Activated naive CD4-positive, alpha-beta T cell (primary cell): ENCODE data around the gene CACNB2.
"Not testable (repeated sequence)": the region's sequence is repeated elsewhere in the genome, so short reads cannot be mapped to it uniquely, and the experiment has no call there.

Experiments used
- DNase-seq, 4 experiments: peaks; one replicate each; lab custom pipeline; 2025; lab: John Stamatoyannopoulos, UW

The CACNB2 gene

GRCh38 chr10:18201877-18202276 lies 61.7 kb downstream of the CACNB2 start:
- no peak for DNase-seq

- no peak for DNase-seq
These were observed 62.6 kb downstream of the CACNB2 start for GRCh38 chr10:18202680-18203460.

GRCh38 chr10:18203471-18203870 lies 63.2 kb downstream of the CACNB2 start:
- DNase-seq, result no peak

GRCh38 chr10:18204039-18204835 lies 64.0 kb downstream of the CACNB2 start:
- DNase-seq, result no peak

GRCh38 chr10:18205098-18205834 lies 65.0 kb downstream of the CACNB2 start:
- no peak for DNase-seq

GRCh38 chr10:18208186-18208585 lies 68.0 kb downstream of the CACNB2 start:
- not testable (repeated sequence) for DNase-seq

GRCh38 chr10:18209241-18209640 lies 69.0 kb downstream of the CACNB2 start:
- no peak for DNase-seq

- no peak for DNase-seq
These were observed 70.5 kb downstream of the CACNB2 start for GRCh38 chr10:18210711-18211110.

- DNase-seq, result no peak
These were observed 71.6 kb downstream of the CACNB2 start for GRCh38 chr10:18211862-18212261.

- no peak for DNase-seq
These were observed 73.0 kb downstream of the CACNB2 start for GRCh38 chr10:18213271-18213670.

GRCh38 chr10:18214691-18215563 lies 74.7 kb downstream of the CACNB2 start:
- DNase-seq, result no peak

GRCh38 chr10:18216482-18216881 lies 76.3 kb downstream of the CACNB2 start:
- DNase-seq, result no peak

GRCh38 chr10:18217577-18217976 lies 77.4 kb downstream of the CACNB2 start:
- DNase-seq, result no peak

- DNase-seq, result no peak
These were observed 78.9 kb downstream of the CACNB2 start for GRCh38 chr10:18219146-18219545.

- DNase-seq, result no peak
These were observed 80.9 kb downstream of the CACNB2 start for GRCh38 chr10:18221123-18221522.

- no peak for DNase-seq
These were observed 81.7 kb downstream of the CACNB2 start for GRCh38 chr10:18221882-18222281.

GRCh38 chr10:18222866-18223265 lies 82.6 kb downstream of the CACNB2 start:
- no peak for DNase-seq

- DNase-seq, result no peak
These were observed 83.7 kb downstream of the CACNB2 start for GRCh38 chr10:18223898-18224297.

- no peak for DNase-seq
These were observed 84.6 kb downstream of the CACNB2 start for GRCh38 chr10:18224626-18225445.

- no peak for DNase-seq
These were observed 86.1 kb downstream of the CACNB2 start for GRCh38 chr10:18226336-18226735.

- DNase-seq, result no peak
These were observed 89.6 kb downstream of the CACNB2 start for GRCh38 chr10:18229826-18230225.
